KMS-11 (cell line): ENCODE data around the gene ANO7.

Experiments
- H2AFZ ChIP-seq: fragments of 200-600 bp; sonication (generic); 2 replicates; pipeline ENCODE4 v1.6.1; 2016; ENCODE audit warnings: antibody characterized with exemption, mixed run types, low read depth
- H3K27ac ChIP-seq: fragments of 200-600 bp; sonication (generic); 2 replicates; pipeline ENCODE4 v1.6.1; 2016; ENCODE audit warnings: mild to moderate bottlenecking, mixed run types
- H3K27me3 ChIP-seq: fragments of 200-600 bp; sonication (generic); 2 replicates; pipeline ENCODE4 v1.6.1; 2017; ENCODE audit warnings: mild to moderate bottlenecking, low read depth, mixed run types, moderate library complexity; ENCODE audit not compliant: insufficient read depth
- H3K36me3 ChIP-seq: fragments of 200-600 bp; sonication (generic); 2 replicates; pipeline ENCODE4 v1.6.1; 2017; ENCODE audit warnings: mild to moderate bottlenecking, mixed run types; ENCODE audit not compliant: insufficient read depth
- H3K4me1 ChIP-seq: fragments of 200-600 bp; sonication (generic); 2 replicates; pipeline ENCODE4 v1.6.1; 2016; ENCODE audit warnings: mild to moderate bottlenecking, low read depth, mixed run types; ENCODE audit not compliant: poor library complexity, severe bottlenecking
- H3K4me2 ChIP-seq: fragments of 200-600 bp; sonication (generic); 2 replicates; pipeline ENCODE4 v1.7.0; 2016; ENCODE audit warnings: mild to moderate bottlenecking, mixed run types
- H3K4me3 ChIP-seq: fragments of 200-600 bp; sonication (generic); IDR thresholded peaks from 2 replicates; pipeline ENCODE4 v1.6.1; 2017; ENCODE audit warnings: low read depth, low read length, mixed read lengths; ENCODE audit not compliant: insufficient read depth
- H3K79me2 ChIP-seq: fragments of 200-600 bp; sonication (generic); 2 replicates; pipeline ENCODE4 v1.6.1; 2016; ENCODE audit warnings: low read depth, mixed run types; ENCODE audit not compliant: insufficient read depth
- H3K9ac ChIP-seq: fragments of 200-600 bp; sonication (generic); 2 replicates; pipeline ENCODE4 v1.6.1; 2016; ENCODE audit warnings: mild to moderate bottlenecking, mixed run types
- H4K20me1 ChIP-seq: fragments of 200-600 bp; sonication (generic); 2 replicates; pipeline ENCODE4 v1.6.1; 2016; ENCODE audit warnings: mild to moderate bottlenecking, mixed run types; ENCODE audit not compliant: insufficient read depth
- CTCF ChIP-seq: fragments of 200-600 bp; sonication (generic); conservative IDR thresholded peaks from 2 replicates; pipeline ENCODE4 v1.6.1; 2017; ENCODE audit warnings: low read depth, mild to moderate bottlenecking, antibody characterized with exemption, low read length, moderate library complexity, mixed read lengths

Gene ANO7

DNA sequence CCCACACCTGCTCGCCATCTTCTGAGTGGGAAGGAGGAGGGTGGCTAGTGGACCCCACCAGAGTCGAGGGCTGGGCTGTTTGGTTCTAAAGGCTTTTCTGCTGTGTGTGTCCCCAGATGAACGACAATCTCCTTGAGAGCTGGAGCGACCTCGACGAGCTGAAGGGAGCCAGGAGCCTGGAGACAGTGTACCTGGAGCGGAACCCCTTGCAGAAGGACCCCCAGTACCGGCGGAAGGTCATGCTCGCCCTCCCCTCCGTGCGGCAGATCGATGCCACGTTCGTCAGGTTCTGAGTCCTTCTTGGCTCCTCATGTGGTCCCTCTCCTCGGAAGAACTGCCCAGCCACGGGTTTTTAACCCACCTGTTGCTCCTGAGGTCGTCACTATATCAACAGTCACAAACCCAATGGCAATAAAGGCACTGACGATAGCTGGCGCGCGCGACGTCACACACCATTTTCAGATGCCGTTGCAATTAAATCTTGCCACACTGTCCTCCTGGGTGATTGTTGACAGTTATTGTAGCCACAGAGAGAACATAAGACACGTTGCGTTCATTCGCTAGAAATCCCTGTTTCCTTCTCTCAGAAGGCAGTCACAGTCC lies 5.8 kb upstream of the ANO7 start:
- Histone ChIP-seq H3K27me3 (no peaks in the 10 kb centered on the region), H3K79me2 (no peaks in the 10 kb centered on the region), H3K36me3 (no peaks in the 10 kb centered on the region), H2AFZ (no peak overlapping the region), H3K9ac (no peak overlapping the region), H3K4me1 (no peaks in the 10 kb centered on the region), H4K20me1 (no peaks in the 10 kb centered on the region), H3K27ac (no peak overlapping the region), H3K4me2 (no peak overlapping the region), H3K4me3 (no peak overlapping the region)
- no peak for TF ChIP-seq CTCF

DNA sequence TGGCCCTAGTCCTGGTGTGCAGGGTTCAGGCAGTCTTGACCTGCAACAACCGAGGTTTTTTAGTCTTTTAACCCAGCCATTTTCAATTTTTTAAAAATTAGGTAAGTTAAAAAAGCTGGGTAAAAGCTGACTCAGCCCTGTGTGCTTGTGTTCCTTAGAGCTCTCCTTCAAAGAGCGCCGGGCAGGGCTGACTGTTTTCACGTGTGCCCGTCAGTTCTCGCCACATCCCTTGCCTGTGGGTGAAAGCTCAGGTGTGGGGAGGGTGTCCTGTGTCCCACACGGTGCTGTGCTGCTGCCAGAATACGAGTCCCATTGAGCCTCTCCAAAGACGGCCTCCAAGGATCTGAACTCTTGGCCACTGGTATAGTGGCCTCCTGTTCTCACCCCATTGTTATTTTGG lies 5.3 kb upstream of the ANO7 start:
- H3K79me2 ChIP-seq: no peaks in the 10 kb centered on the region
- H3K36me3 ChIP-seq: no peaks in the 10 kb centered on the region
- no peak overlapping the region for H2AFZ ChIP-seq
- no peak overlapping the region for H3K27ac ChIP-seq
- H3K9ac ChIP-seq: no peak overlapping the region
- no peak overlapping the region for H3K4me2 ChIP-seq
- H4K20me1 ChIP-seq: no peaks in the 10 kb centered on the region
- H3K27me3 ChIP-seq: 0 out of 2 replicates have a peak, but pooled peaks cover 3% of the 10 kb centered on the region
- no peak overlapping the region for H3K4me3 ChIP-seq
- H3K4me1 ChIP-seq: no peaks in the 10 kb centered on the region
- no peak for TF ChIP-seq CTCF

DNA sequence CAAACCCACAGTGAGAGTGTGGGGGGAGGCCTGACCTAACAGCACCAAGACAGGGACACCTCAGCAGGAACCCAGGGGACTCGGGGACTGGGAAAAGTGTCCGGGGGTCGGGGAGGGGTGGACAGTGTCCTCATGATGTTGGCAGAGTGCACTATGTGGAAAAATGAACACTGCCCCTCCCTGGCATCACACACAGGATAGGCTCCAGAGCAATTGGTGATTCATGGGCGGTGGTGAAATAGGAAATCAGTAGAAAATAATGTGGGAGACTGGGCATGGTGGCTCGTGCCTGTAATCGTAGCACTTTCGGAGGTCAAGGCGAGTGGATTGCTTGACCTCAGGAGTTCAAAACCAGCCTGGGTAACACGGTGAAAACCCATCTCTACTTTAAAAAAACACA lies 3.6 kb upstream of the ANO7 start:
- Histone ChIP-seq H3K9ac (no peak overlapping the region), H3K27me3 (0 out of 2 replicates have a peak, but pooled peaks cover 4% of the 10 kb centered on the region), H3K27ac (no peak overlapping the region), H2AFZ (no peak overlapping the region), H4K20me1 (no peaks in the 10 kb centered on the region), H3K79me2 (no peaks in the 10 kb centered on the region), H3K36me3 (no peaks in the 10 kb centered on the region), H3K4me1 (no peaks in the 10 kb centered on the region), H3K4me3 (no peak overlapping the region), H3K4me2 (no peak overlapping the region)
- TF ChIP-seq CTCF: no peak

- no peak for TF ChIP-seq CTCF
- H3K36me3 ChIP-seq: no peaks in the 10 kb centered on the region
Observed at GRCh38 chr2:241185961-241186360, 2.5 kb upstream of the ANO7 start.

More at GRCh38 chr2:241185961-241186360, 2.5 kb upstream of the ANO7 start:
- H2AFZ ChIP-seq: no peak overlapping the region
- H3K27ac ChIP-seq: no peak overlapping the region
- H3K9ac ChIP-seq: no peak overlapping the region
- H4K20me1 ChIP-seq: no peaks in the 10 kb centered on the region
- no peaks in the 10 kb centered on the region for H3K4me1 ChIP-seq
- H3K4me2 ChIP-seq: no peak overlapping the region
- no peaks in the 10 kb centered on the region for H3K79me2 ChIP-seq
- 0 out of 2 replicates have a peak, but pooled peaks cover 4% of the 10 kb centered on the region for H3K27me3 ChIP-seq
- H3K4me3 ChIP-seq: no peak overlapping the region
